CD14-positive monocyte (primary cell): Measurements from ENCODE around the gene SVIL. TPM values are rescaled to one million over a fixed set of nuclear protein-coding genes. Genes with fewer than 3 reads are reported as not detected.

Experiments
- DNase-seq, 3 donors: peaks; one replicate each; pipeline ENCODE4 v3.0.0-alpha.2; 2011 to 2022
- H2AFZ ChIP-seq: 2 replicates; pipeline ENCODE4 v1.6.0; 2012; ENCODE audit warnings: mild to moderate bottlenecking, low read depth, low read length, inconsistent platforms; ENCODE audit not compliant: insufficient read depth, poor library complexity, severe bottlenecking
- H3K27ac ChIP-seq, 2 donors: 1 replicate in 1 of 2; 2 replicates in 1 of 2; pipeline ENCODE4 v1.5.1; 2012 to 2013; ENCODE audit warnings: low read length in 2 of 2, control low read depth in 1 of 2, inconsistent platforms in 1 of 2, low read depth in 1 of 2, mild to moderate bottlenecking in 1 of 2
- H3K27me3 ChIP-seq, 2 donors: one replicate each; pipeline versions ENCODE4 v1.6.0 to v1.6.1; 2011 to 2013; ENCODE audit warnings: low read length in 2 of 2; ENCODE audit not compliant: control insufficient read depth in 2 of 2, insufficient read depth in 2 of 2
- H3K36me3 ChIP-seq, 2 donors: replicated peaks in 1 of 2; 1 replicate in 1 of 2; 2 replicates in 1 of 2; pipeline versions ENCODE4 v1.5.1 to v1.6.1; 2012 to 2013; ENCODE audit warnings: low read length in 2 of 2, control low read depth in 1 of 2, inconsistent platforms in 1 of 2, mild to moderate bottlenecking in 1 of 2; ENCODE audit not compliant: insufficient read depth in 2 of 2, control insufficient read depth in 1 of 2
- H3K4me1 ChIP-seq, 2 donors: 1 replicate in 1 of 2; 2 replicates in 1 of 2; pipeline versions ENCODE4 v1.5.1 to v1.6.1; 2012 to 2013; ENCODE audit warnings: low read length in 2 of 2, control low read depth in 1 of 2, inconsistent platforms in 1 of 2, mild to moderate bottlenecking in 1 of 2, moderate library complexity in 1 of 2; ENCODE audit not compliant: insufficient read depth in 2 of 2, control insufficient read depth in 1 of 2
- H3K4me2 ChIP-seq: replicated peaks from 2 replicates; pipeline ENCODE3; 2012; ENCODE audit warnings: low read length, moderate library complexity, mild to moderate bottlenecking; ENCODE audit not compliant: poor library complexity, severe bottlenecking; ENCODE audit errors: extremely low read depth
- H3K4me3 ChIP-seq, 3 experiments: fragments of 200-600 bp in 1 of 3; sonication (generic) in 1 of 3; replicated peaks in 1 of 3; 1 replicate in 2 of 3; 2 replicates in 1 of 3; pipeline ENCODE4 v1.5.1; 2011 to 2013; ENCODE audit warnings: low read length in 3 of 3, mild to moderate bottlenecking in 3 of 3, control low read depth in 2 of 3, low read depth in 2 of 3, inconsistent platforms in 1 of 3, moderate library complexity in 1 of 3
- H3K79me2 ChIP-seq: 2 replicates; pipeline ENCODE4 v1.6.0; 2012; ENCODE audit warnings: mild to moderate bottlenecking, control low read depth, inconsistent platforms, low read length, moderate library complexity; ENCODE audit not compliant: insufficient read depth
- H3K9ac ChIP-seq: 2 replicates; pipeline ENCODE4 v1.6.0; 2017; ENCODE audit warnings: low read length, mild to moderate bottlenecking; ENCODE audit not compliant: insufficient read depth, poor library complexity, severe bottlenecking
- H3K9me3 ChIP-seq, 2 donors: replicated peaks in 1 of 2; 1 replicate in 1 of 2; 2 replicates in 1 of 2; pipeline versions ENCODE4 v1.5.1 to v1.6.1; 2012 to 2013; ENCODE audit warnings: low read length in 2 of 2, control low read depth in 1 of 2; ENCODE audit not compliant: control insufficient read depth in 1 of 2, insufficient read depth in 1 of 2
- H4K20me1 ChIP-seq: 2 replicates; pipeline ENCODE4 v1.6.0; 2012; ENCODE audit warnings: mild to moderate bottlenecking, low read length, control low read depth, moderate library complexity; ENCODE audit not compliant: insufficient read depth
- H3K27ac Mint-ChIP-seq, 7 donors: one replicate each; pipeline ENCODE4 v1.8.0; 2020; ENCODE audit warnings: mild to moderate bottlenecking in 7 of 7, mixed read lengths in 7 of 7, moderate library complexity in 6 of 7, inconsistent platforms in 2 of 7
- H3K27me3 Mint-ChIP-seq, 3 donors: one replicate each; pipeline ENCODE4 v1.8.0; 2021 to 2022; ENCODE audit warnings: low read depth in 3 of 3, mild to moderate bottlenecking in 3 of 3, mixed read lengths in 3 of 3, moderate library complexity in 3 of 3, inconsistent platforms in 1 of 3
- H3K36me3 Mint-ChIP-seq, 2 donors: one replicate each; pipeline ENCODE4 v1.8.0; 2020; ENCODE audit warnings: mixed read lengths in 2 of 2, inconsistent platforms in 1 of 2, mild to moderate bottlenecking in 1 of 2
- H3K4me1 Mint-ChIP-seq: one replicate; pipeline ENCODE4 v1.8.0; 2020; ENCODE audit warnings: mild to moderate bottlenecking, mixed read lengths
- H3K4me3 Mint-ChIP-seq, 2 donors: one replicate each; pipeline ENCODE4 v1.8.0; 2020; ENCODE audit warnings: mild to moderate bottlenecking in 2 of 2, mixed read lengths in 2 of 2, moderate library complexity in 1 of 2
- H3K9me3 Mint-ChIP-seq, 7 donors: one replicate each; pipeline ENCODE4 v1.8.0; 2020 to 2022; ENCODE audit warnings: mixed read lengths in 7 of 7, mild to moderate bottlenecking in 6 of 7, moderate library complexity in 6 of 7, inconsistent platforms in 2 of 7
- WGBS: methylation state at CpG from one replicate; pipeline ENCODE4 v1.1.5; 2013; ENCODE audit warnings: missing lambda C conversion rate; ENCODE audit not compliant: insufficient coverage; 5-methylcytosine and 5-hydroxymethylcytosine counted together
- intact Hi-C, 2 donors: fragments of 100-400 bp; cut with micrococcal nuclease; formaldehyde crosslinking; loops; one replicate each; pipeline versions ENCODE4 v1.15.0 to v1.15.1; 2023
- polyA plus RNA-seq, 3 donors: library from polyadenylated mRNA; depleted of rRNA in 1 of 3; unstranded in 2 of 3; stranded (reverse) in 1 of 3; fragments of 300-500 nt in 2 of 3; fragments of >200 nt in 1 of 3; fragmentation: Illumina TruSeq in 2 of 3; gene quantifications; 1 replicate in 2 of 3; 2 replicates in 1 of 3; pipeline ENCODE4 v1.2.3, GENCODE V29; 2012 to 2021
- TF ChIP-seq, protein P1 (sequence below): fragments of 200-600 bp; IDR thresholded peaks from one replicate; pipeline ENCODE4 v1.8.0; 2022; ENCODE audit warnings: antibody characterized with exemption, mild to moderate bottlenecking

The SVIL gene
- polyA plus RNA-seq, 3 donors: 2.1 to 14.3 (median 5.8) TPM

DNA sequence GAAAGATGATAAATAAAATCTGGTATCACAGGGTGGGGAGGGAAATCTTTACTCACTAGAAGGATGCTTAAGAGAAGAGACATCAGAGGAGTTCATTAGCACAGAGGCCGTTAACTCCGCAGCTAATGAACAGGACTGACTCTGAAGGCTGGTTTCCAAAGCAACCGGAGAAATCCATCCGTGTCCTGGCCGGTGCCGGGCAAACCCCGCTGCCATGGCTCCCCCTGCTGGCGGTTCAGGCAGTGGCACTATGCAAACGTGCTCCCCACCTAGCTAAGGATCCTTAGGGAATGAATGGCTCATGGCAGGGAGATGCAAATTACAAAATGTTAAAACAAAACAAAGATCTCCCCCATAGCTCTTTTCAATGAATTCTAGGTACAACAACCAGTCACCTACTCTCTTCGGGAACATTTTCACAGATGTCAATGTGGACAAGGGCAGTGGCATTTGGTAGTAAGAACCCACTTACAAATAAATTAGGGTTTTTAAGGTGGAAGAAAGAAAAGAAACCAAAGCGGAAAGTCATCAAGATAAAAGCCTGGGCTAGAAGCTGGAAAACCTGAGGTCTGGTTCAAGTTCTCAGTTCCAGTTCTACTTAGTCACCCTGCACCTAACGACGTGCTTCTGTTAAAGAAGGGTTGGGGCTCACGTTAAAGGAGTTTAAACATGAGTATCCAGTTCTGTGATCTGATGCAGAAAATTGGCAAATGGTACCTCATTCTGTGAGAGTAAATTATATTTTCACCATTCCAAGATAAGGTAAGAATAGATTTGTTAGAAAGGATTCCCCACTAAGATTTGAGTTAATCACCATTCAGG, 138.2 kb downstream of the SVIL start:
- no peaks in the 10 kb centered on the region for H3K27me3 ChIP-seq
- Mint-ChIP-seq H3K9me3 (no peaks in the 10 kb centered on the region), H3K4me1 (peaks cover 5% of the 10 kb centered on the region), H3K27ac (peak overlapping the region in 1 of 7 donors; percentile 11), H3K4me3 (no peak overlapping the region), H3K36me3 (peaks cover 66 to 83% of the 10 kb centered on the region in 2 donors), H3K27me3 (no peaks in the 10 kb centered on the region)
- no peaks in the 10 kb centered on the region for H3K4me1 ChIP-seq
- no peak overlapping the region for H2AFZ ChIP-seq
- H3K9ac ChIP-seq: no peak overlapping the region
- intact Hi-C loops: loop anchor here in 1 of 2 donors (10.0 kb wide), 1 partner anchor 1188 kb away; no protein-coding TSS in a partner anchor
- WGBS: 13% methylated on average over 7 of the region's 14 CpGs
- H3K4me3 ChIP-seq: no peak overlapping the region
- H3K36me3 ChIP-seq: peaks cover 48 to 84% of the 10 kb centered on the region in 2 donors
- H3K79me2 ChIP-seq: no peaks in the 10 kb centered on the region
- H4K20me1 ChIP-seq: peaks cover 5% of the 10 kb centered on the region
- TF ChIP-seq, protein P1, sequence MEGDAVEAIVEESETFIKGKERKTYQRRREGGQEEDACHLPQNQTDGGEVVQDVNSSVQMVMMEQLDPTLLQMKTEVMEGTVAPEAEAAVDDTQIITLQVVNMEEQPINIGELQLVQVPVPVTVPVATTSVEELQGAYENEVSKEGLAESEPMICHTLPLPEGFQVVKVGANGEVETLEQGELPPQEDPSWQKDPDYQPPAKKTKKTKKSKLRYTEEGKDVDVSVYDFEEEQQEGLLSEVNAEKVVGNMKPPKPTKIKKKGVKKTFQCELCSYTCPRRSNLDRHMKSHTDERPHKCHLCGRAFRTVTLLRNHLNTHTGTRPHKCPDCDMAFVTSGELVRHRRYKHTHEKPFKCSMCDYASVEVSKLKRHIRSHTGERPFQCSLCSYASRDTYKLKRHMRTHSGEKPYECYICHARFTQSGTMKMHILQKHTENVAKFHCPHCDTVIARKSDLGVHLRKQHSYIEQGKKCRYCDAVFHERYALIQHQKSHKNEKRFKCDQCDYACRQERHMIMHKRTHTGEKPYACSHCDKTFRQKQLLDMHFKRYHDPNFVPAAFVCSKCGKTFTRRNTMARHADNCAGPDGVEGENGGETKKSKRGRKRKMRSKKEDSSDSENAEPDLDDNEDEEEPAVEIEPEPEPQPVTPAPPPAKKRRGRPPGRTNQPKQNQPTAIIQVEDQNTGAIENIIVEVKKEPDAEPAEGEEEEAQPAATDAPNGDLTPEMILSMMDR: peak; percentile 93
- H3K9me3 ChIP-seq: no peaks in the 10 kb centered on the region
- H3K4me2 ChIP-seq: no peak overlapping the region
- no peak overlapping the region for H3K27ac ChIP-seq
- peak; percentile 14 to 47 (median 29) for DNase-seq

- peaks cover 75 to 86% of the 10 kb centered on the region in 2 donors for H3K36me3 Mint-ChIP-seq
- H3K9me3 ChIP-seq: no peaks in the 10 kb centered on the region
- H3K27ac ChIP-seq: no peak overlapping the region
- H4K20me1 ChIP-seq: peaks cover 5% of the 10 kb centered on the region
- H3K36me3 ChIP-seq: peaks cover 59 to 90% of the 10 kb centered on the region in 2 donors
- peaks cover under 1% of the 10 kb centered on the region for H3K4me1 Mint-ChIP-seq
- H3K9ac ChIP-seq: no peak overlapping the region
- no peak for DNase-seq
- no peaks in the 10 kb centered on the region for H3K27me3 ChIP-seq
- TF ChIP-seq, protein P1: no peak
- no peaks in the 10 kb centered on the region for H3K4me1 ChIP-seq
- H3K4me3 ChIP-seq: no peak overlapping the region
- no peak overlapping the region for H3K4me2 ChIP-seq
- H3K79me2 ChIP-seq: no peaks in the 10 kb centered on the region
- no peaks in the 10 kb centered on the region for H3K9me3 Mint-ChIP-seq
- no peak overlapping the region for H2AFZ ChIP-seq
- 86% methylated on average over 9 of the region's 9 CpGs for WGBS
- no peak overlapping the region for H3K4me3 Mint-ChIP-seq
- no peak overlapping the region for H3K27ac Mint-ChIP-seq
- intact Hi-C loops: loop anchor here in 1 of 2 donors (10.0 kb wide), 1 partner anchor 1189 kb away; no protein-coding TSS in a partner anchor
- no peaks in the 10 kb centered on the region for H3K27me3 Mint-ChIP-seq
Observed at GRCh38 chr10:29495366-29495765, 139.4 kb downstream of the SVIL start.
